Fibroblast of lung (primary cell): ENCODE measurements around the gene BCAS2. TPM values are rescaled to one million over a fixed set of nuclear protein-coding genes. Genes with fewer than 3 reads are reported as not detected.

Source experiments
- DNase-seq, 2 donors: peaks; one replicate each; pipeline versions ENCODE4 v3.0.0 to v3.0.0-alpha.2; 2010; ENCODE audit warnings: low read depth in 2 of 2
- H2AFZ ChIP-seq: 2 replicates; pipeline ENCODE4 v1.5.1; 2012; ENCODE audit warnings: low read length, control low read depth, inconsistent platforms
- H3K27ac ChIP-seq: 2 replicates; pipeline ENCODE4 v1.5.1; 2011; ENCODE audit warnings: low read length, control low read depth; ENCODE audit not compliant: insufficient read depth
- H3K27me3 ChIP-seq: 2 replicates; pipeline ENCODE4 v1.5.1; 2011; ENCODE audit warnings: mild to moderate bottlenecking, low read length; ENCODE audit not compliant: control insufficient read depth, insufficient read depth
- H3K36me3 ChIP-seq: 2 replicates; pipeline ENCODE4 v1.5.1; 2011; ENCODE audit warnings: low read length; ENCODE audit not compliant: control insufficient read depth, insufficient read depth
- H3K4me1 ChIP-seq: 2 replicates; pipeline ENCODE4 v1.5.1; 2011; ENCODE audit warnings: low read length; ENCODE audit not compliant: control insufficient read depth, insufficient read depth; ENCODE audit errors: extremely low read depth
- H3K4me2 ChIP-seq: 2 replicates; pipeline ENCODE4 v1.5.1; 2011; ENCODE audit warnings: low read length, control low read depth; ENCODE audit not compliant: insufficient read depth; ENCODE audit errors: extremely low read depth
- H3K4me3 ChIP-seq, 4 experiments: fragments of 200-600 bp in 1 of 4; sonication (generic) in 1 of 4; replicated peaks in 1 of 4; 2 replicates each; pipeline ENCODE4 v1.5.1; 2011 to 2016; ENCODE audit warnings: low read length in 4 of 4, low read depth in 3 of 4, mild to moderate bottlenecking in 3 of 4, control low read depth in 2 of 4, inconsistent platforms in 1 of 4, mixed read lengths in 1 of 4; ENCODE audit not compliant: insufficient read depth in 1 of 4; ENCODE audit errors: control extremely low read depth in 1 of 4
- H3K79me2 ChIP-seq: 2 replicates; pipeline ENCODE4 v1.5.1; 2012; ENCODE audit warnings: mild to moderate bottlenecking, low read length, inconsistent platforms; ENCODE audit not compliant: control insufficient read depth, insufficient read depth
- H3K9ac ChIP-seq: 2 replicates; pipeline ENCODE4 v1.5.1; 2011; ENCODE audit warnings: mild to moderate bottlenecking, low read length, control low read depth; ENCODE audit not compliant: insufficient read depth
- H3K9me3 ChIP-seq: 2 replicates; pipeline ENCODE4 v1.5.1; 2012; ENCODE audit warnings: low read depth, low read length; ENCODE audit not compliant: control insufficient read depth, insufficient read depth
- H4K20me1 ChIP-seq: 2 replicates; pipeline ENCODE4 v1.5.1; 2011; ENCODE audit warnings: low read length; ENCODE audit not compliant: control insufficient read depth, insufficient read depth; ENCODE audit errors: extremely low read depth
- EZH2 ChIP-seq: IDR thresholded peaks from 2 replicates; pipeline ENCODE4 v1.5.1; 2012; ENCODE audit warnings: low read length, control low read depth, mild to moderate bottlenecking; ENCODE audit errors: missing control alignments
- polyA minus RNA-seq: library from RNA; depleted of rRNA, polyadenylated mRNA; stranded (reverse); fragments of >200 nt; gene quantifications from 2 replicates; pipeline ENCODE4 v1.2.3, GENCODE V29; 2011; ENCODE audit warnings: low replicate concordance
- polyA plus RNA-seq, 2 donors: library from polyadenylated mRNA; depleted of rRNA in 1 of 2; stranded (reverse) in 1 of 2; unstranded in 1 of 2; fragments of >200 nt; gene quantifications; 2 replicates each; pipeline ENCODE4 v1.2.1, GENCODE V29; 2011 to 2012; ENCODE audit warnings: missing spikeins in 1 of 2
- total RNA-seq: library from RNA; depleted of rRNA; stranded (reverse); fragments of >200 nt; gene quantifications from 2 replicates; pipeline ENCODE4 v1.2.1, GENCODE V29; 2014
- TF ChIP-seq, protein P1 (sequence below), 2 donors: IDR thresholded peaks in 1 of 2; conservative IDR thresholded peaks in 1 of 2; 1 replicate in 1 of 2; 2 replicates in 1 of 2; pipeline ENCODE4 v1.5.1; 2011 to 2012; ENCODE audit warnings: low read length in 2 of 2, control low read depth in 1 of 2, inconsistent platforms in 1 of 2, low read depth in 1 of 2, mild to moderate bottlenecking in 1 of 2

Gene BCAS2
- total RNA-seq (45.4 and 49.8 TPM in 2 replicates), polyA plus RNA-seq (41.3 and 45.7 TPM in 2 replicates), polyA minus RNA-seq (1.5 and 3.5 TPM in 2 replicates)
- polyA plus RNA-seq (2012) = 42.9 and 44.0 TPM in 2 replicates

DNA sequence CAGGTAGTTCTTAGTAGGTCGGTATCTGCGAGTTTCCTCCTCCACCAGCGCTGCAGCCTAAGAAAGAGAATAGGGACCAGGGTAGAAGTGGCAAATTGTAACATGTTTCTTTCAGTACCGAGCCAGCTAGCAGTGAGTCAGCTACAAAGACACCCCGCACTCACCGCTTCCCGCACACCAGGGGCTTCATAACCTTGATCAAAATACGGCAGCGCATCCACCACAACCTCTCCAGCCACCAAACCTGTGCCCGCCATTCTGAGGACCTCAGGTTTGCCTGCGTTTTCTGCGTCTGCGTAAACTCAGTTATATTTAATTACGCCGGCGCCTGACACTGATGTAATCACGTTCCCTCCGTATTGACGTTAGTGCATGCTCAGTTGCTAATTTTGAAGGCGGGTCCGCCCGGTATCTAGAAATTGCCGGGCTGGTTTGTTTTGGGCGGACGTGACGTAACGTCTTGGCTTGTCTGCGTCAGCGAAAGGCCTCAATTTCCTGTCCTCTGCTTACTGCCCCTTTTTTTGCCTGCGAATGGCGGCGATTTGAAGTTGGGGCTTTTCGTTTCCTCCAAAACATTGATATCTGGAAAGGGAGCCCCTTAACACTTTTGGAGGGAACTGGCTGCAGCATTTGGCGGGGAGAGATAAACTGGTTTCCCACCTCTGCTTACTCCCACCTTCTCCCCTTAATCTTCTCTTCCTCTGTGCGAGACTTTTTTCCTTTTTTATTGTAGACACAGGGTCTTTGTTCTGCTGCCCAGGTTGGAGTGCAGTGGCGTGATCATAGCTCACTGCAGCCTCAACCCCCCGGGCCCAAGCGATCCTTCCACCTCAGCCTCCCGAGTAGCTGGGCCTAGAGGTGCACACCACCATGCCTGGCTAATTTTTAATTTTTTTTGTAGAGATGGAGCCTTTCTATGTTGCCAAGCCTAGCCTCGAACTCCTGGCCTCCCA is at the start of gene BCAS2:
BCAS2 (minus strand) TSS at position 281 of the 953 bp plus-strand sequence; CDS start at position 257, 24 bp downstream.
- Histone ChIP-seq H2AFZ (peak within 1 kb of the TSS; percentile 74), H3K4me3 (peak within 1 kb of the TSS; percentile 90 to 99 (median 96)), H3K4me1 (no peaks in the 10 kb centered on the region), H3K9ac (peak within 1 kb of the TSS; percentile 65), H3K27me3 (no peaks in the 10 kb centered on the region), H3K79me2 (peaks cover 12% of the 10 kb centered on the region), H3K36me3 (no peaks in the 10 kb centered on the region), H4K20me1 (no peaks in the 10 kb centered on the region), H3K4me2 (peak within 1 kb of the TSS; percentile 83), H3K27ac (peak within 1 kb of the TSS; percentile 87), H3K9me3 (no peaks in the 10 kb centered on the region)
- TF ChIP-seq EZH2 = no peak
- TF ChIP-seq, protein P1, sequence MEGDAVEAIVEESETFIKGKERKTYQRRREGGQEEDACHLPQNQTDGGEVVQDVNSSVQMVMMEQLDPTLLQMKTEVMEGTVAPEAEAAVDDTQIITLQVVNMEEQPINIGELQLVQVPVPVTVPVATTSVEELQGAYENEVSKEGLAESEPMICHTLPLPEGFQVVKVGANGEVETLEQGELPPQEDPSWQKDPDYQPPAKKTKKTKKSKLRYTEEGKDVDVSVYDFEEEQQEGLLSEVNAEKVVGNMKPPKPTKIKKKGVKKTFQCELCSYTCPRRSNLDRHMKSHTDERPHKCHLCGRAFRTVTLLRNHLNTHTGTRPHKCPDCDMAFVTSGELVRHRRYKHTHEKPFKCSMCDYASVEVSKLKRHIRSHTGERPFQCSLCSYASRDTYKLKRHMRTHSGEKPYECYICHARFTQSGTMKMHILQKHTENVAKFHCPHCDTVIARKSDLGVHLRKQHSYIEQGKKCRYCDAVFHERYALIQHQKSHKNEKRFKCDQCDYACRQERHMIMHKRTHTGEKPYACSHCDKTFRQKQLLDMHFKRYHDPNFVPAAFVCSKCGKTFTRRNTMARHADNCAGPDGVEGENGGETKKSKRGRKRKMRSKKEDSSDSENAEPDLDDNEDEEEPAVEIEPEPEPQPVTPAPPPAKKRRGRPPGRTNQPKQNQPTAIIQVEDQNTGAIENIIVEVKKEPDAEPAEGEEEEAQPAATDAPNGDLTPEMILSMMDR (conservative IDR thresholded peaks at IDR 0.05 in 1 of 2, IDR thresholded peaks at IDR 0.05 in 1 of 2; ENCODE audit: low read depth in 1 of 2, low read length in 2 of 2) = no peak
- DNase-seq = peak; percentile 99

DNA sequence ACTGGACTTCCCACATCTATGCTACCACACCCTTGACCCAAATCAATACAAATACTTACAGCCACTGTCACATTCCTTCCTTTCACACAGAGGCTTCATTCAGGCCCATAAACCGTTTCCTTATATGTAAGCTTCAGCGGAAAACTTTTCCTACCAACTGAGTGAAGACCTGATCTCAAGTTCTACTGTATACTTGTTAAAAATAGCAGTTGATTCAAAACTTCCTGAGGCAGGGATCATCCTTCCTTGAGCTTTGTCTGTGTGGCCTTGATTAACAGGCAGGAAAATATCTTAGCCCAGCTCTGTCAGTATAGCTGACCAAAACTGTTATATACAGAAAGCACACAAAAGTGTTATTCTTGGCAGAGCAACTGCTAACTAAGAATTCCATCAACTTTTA is 45.7 kb upstream of the BCAS2 start:
- TF ChIP-seq, protein P1 (conservative IDR thresholded peaks at IDR 0.05 in 1 of 2, IDR thresholded peaks at IDR 0.05 in 1 of 2; ENCODE audit: low read depth in 1 of 2, low read length in 2 of 2) = no peak
- no peak for TF ChIP-seq EZH2
- Histone ChIP-seq H3K4me3 (no peak overlapping the region), H3K4me2 (no peak overlapping the region), H3K9me3 (no peaks in the 10 kb centered on the region), H2AFZ (no peak overlapping the region), H3K79me2 (no peaks in the 10 kb centered on the region), H3K4me1 (no peaks in the 10 kb centered on the region), H3K36me3 (no peaks in the 10 kb centered on the region), H3K27ac (no peak overlapping the region), H4K20me1 (no peaks in the 10 kb centered on the region), H3K27me3 (no peaks in the 10 kb centered on the region), H3K9ac (no peak overlapping the region)
- DNase-seq = peak in 1 of 2 donors; percentile 20

DNA sequence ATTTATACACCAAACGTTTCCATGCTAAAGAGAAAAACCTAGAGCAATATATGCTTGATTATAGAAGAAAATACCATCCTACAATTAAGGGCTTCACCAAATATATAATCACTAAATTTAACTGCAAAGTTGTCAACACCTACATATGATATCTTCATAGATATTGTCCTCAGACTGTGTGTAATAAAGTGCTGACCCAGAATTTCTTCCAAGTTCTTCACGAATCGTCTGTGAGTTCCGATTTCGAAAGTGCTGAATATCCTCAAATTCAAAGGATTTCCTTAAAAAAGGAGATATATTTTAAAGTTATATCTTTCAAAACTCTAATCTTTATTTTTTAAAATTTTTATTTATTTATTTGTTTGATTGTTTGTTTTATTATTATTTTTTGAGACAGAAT is 41.9 kb upstream of the BCAS2 start:
- H3K79me2 ChIP-seq = no peaks in the 10 kb centered on the region

More for the DNA sequence above, 41.9 kb upstream of the BCAS2 start:
- Histone ChIP-seq H3K27me3 (no peaks in the 10 kb centered on the region), H3K27ac (no peak overlapping the region), H3K9me3 (no peaks in the 10 kb centered on the region), H4K20me1 (no peaks in the 10 kb centered on the region), H3K4me2 (no peak overlapping the region), H3K36me3 (no peaks in the 10 kb centered on the region), H2AFZ (no peak overlapping the region), H3K9ac (no peak overlapping the region), H3K4me1 (no peaks in the 10 kb centered on the region), H3K4me3 (no peak overlapping the region)
- TF ChIP-seq EZH2 = no peak
- TF ChIP-seq, protein P1 (conservative IDR thresholded peaks at IDR 0.05 in 1 of 2, IDR thresholded peaks at IDR 0.05 in 1 of 2; ENCODE audit: low read depth in 1 of 2, low read length in 2 of 2) = no peak
- no peak for DNase-seq
